Transverse colon (tissue), 4 donors: ENCODE data around the gene DUSP18. TPM values are rescaled to one million over a fixed set of nuclear protein-coding genes. Genes with fewer than 3 reads are reported as not detected.
"Not testable (repeated sequence)": the region's sequence is repeated elsewhere in the genome, so short reads cannot be mapped to it uniquely, and the experiment has no call there.

ENCODE experiments used
- DNase-seq: peaks from one replicate; pipeline ENCODE4 v3.0.0-alpha.2; 2019
- H3K27ac ChIP-seq, 4 donors: fragments of 200-600 bp; sonication (generic); 2 replicates each; pipeline ENCODE4 v1.5.1; 2016 to 2018; ENCODE audit warnings: inconsistent platforms in 4 of 4
- H3K27me3 ChIP-seq: fragments of 200-600 bp; sonication (generic); 2 replicates; pipeline ENCODE4 v1.5.1; 2017; ENCODE audit warnings: inconsistent platforms
- H3K36me3 ChIP-seq, 4 donors: fragments of 200-600 bp; sonication (generic); 2 replicates each; pipeline ENCODE4 v1.5.1; 2017 to 2019; ENCODE audit warnings: inconsistent platforms in 4 of 4
- H3K4me1 ChIP-seq, 4 donors: fragments of 200-600 bp; sonication (generic); 2 replicates each; pipeline ENCODE4 v1.5.1; 2017 to 2020; ENCODE audit warnings: inconsistent platforms in 4 of 4
- H3K4me3 ChIP-seq, 4 donors: fragments of 200-600 bp; sonication (generic); 1 replicate in 1 of 4; 2 replicates in 3 of 4; pipeline versions ENCODE4 v1.5.1 to v1.6.1; 2017 to 2019; ENCODE audit warnings: inconsistent platforms in 4 of 4
- H3K9me3 ChIP-seq, 2 donors: fragments of 200-600 bp; sonication (generic); 2 replicates each; pipeline ENCODE4 v1.5.1; 2017 to 2019; ENCODE audit warnings: inconsistent platforms in 2 of 2
- EP300 ChIP-seq: sonication (generic); formaldehyde crosslinking; IDR thresholded peaks from one replicate; pipeline ENCODE4 v1.6.1; 2017; ENCODE audit warnings: antibody characterized with exemption, low read depth
- POLR2A ChIP-seq: fragments of 450-650 bp; IDR thresholded peaks from one replicate; pipeline ENCODE4 v1.6.1; 2016; ENCODE audit warnings: antibody characterized with exemption, mild to moderate bottlenecking, moderate library complexity
- POLR2AphosphoS5 ChIP-seq, 3 donors: sonication (generic); formaldehyde crosslinking; IDR thresholded peaks; one replicate each; pipeline ENCODE4 v1.6.1; 2016; ENCODE audit warnings: antibody characterized with exemption in 3 of 3
- WGBS, 2 donors: methylation state at CpG; one replicate each; pipeline ENCODE4 v1.1.5; 2018; ENCODE audit warnings: low coverage in 1 of 2; 5-methylcytosine and 5-hydroxymethylcytosine counted together
- in situ Hi-C, 4 donors: fragments of 200-750 bp; cut with MboI; loops; one replicate each; pipeline versions ENCODE4 v1.15.0 to v1.15.1; 2017; ENCODE audit warnings: low sequenced_read_pairs in 3 of 4, low pct_ligation_motif_present in 1 of 4, low pct_unique_long_range_greater_than_20kb in 1 of 4
- intact Hi-C: fragments of 100-400 bp; cut with DNase I; formaldehyde crosslinking; loops from one replicate; pipeline ENCODE4 v1.15.1; 2023; ENCODE audit warnings: low total_unique reads
- total RNA-seq, 4 donors: library from RNA; depleted of rRNA; stranded (reverse); fragments of >200 nt; gene quantifications; one replicate each; pipeline ENCODE4 v1.1.0, GENCODE V29; 2016
- TF ChIP-seq, protein P1 (sequence below), 5 experiments: fragments of 200-600 bp in 3 of 5; fragments of 450-650 bp in 2 of 5; sonication (generic) in 3 of 5; IDR thresholded peaks; 1 replicate in 2 of 5; 2 replicates in 3 of 5; pipeline ENCODE4 v1.5.1; 2016 to 2017; ENCODE audit warnings: antibody characterized with exemption in 5 of 5, inconsistent platforms in 3 of 5, mild to moderate bottlenecking in 2 of 5, moderate library complexity in 1 of 5

The DUSP18 gene
- 10 to 100 TPM; 13.7 to 38.2 (median 29.8) TPM for total RNA-seq

DNA sequence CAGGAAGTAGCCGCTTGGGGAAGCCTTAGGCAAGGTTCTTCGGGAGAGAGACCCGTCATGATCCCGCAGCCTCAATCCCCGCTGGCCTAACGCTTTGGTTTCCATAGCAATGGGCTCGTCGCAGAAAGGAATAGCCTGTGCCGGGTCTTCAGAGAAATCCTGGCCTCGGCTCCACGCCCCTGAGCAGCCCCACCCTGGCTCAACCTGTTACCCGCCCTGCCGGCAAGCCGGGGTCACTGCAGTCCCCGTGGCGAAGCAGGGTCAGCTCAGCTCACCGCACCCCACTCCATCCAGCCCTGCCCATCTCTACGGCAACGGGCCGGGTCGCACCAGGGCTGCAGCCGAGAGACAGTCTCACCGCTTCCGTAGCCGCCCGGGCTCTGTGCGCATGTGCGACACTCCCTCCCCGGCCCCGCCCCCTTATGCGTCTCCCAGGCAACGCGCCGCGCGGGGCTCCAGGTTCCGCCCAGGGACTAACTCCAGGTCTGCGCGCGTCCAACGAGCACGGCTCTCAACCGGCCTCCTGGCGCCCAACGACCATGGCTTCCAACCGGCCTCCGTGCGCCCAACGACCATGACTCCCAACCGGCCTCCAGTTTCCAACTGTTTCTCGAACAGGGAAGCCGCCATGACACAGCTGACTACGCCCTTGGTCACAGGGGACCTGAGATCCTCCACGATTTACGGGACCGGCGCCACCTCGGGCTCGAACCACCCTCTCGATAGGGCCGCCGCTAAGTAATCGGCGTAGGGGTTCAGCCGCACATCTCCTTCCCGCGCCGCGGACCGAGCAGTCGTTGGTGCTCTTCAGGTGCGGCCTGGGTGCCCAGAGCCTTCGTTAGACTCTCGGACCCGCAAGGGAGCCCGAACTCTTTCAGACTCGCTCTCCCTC lies at the start of gene DUSP18:
TSS of gene DUSP18 (minus strand) at position 382 of the 892 bp plus-strand sequence. CDS start 3,872 bp downstream, outside the sequence.
- peak; percentile 98 for DNase-seq
- Histone ChIP-seq H3K27me3 (no peaks in the 10 kb centered on the region), H3K4me3 (peak within 1 kb of the TSS; percentile 49 to 71 (median 54)), H3K36me3 (peaks cover 0 to 3% (median 0%) of the 10 kb centered on the region in 4 donors), H3K4me1 (peaks cover 4 to 36% (median 29%) of the 10 kb centered on the region in 4 donors), H3K9me3 (no peaks in the 10 kb centered on the region), H3K27ac (peak within 1 kb of the TSS; percentile 83 to 92 (median 88))
- TF ChIP-seq, protein P1, sequence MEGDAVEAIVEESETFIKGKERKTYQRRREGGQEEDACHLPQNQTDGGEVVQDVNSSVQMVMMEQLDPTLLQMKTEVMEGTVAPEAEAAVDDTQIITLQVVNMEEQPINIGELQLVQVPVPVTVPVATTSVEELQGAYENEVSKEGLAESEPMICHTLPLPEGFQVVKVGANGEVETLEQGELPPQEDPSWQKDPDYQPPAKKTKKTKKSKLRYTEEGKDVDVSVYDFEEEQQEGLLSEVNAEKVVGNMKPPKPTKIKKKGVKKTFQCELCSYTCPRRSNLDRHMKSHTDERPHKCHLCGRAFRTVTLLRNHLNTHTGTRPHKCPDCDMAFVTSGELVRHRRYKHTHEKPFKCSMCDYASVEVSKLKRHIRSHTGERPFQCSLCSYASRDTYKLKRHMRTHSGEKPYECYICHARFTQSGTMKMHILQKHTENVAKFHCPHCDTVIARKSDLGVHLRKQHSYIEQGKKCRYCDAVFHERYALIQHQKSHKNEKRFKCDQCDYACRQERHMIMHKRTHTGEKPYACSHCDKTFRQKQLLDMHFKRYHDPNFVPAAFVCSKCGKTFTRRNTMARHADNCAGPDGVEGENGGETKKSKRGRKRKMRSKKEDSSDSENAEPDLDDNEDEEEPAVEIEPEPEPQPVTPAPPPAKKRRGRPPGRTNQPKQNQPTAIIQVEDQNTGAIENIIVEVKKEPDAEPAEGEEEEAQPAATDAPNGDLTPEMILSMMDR (IDR thresholded peaks at IDR 0.05) = peak; percentile 48 to 91 (median 56)
- TF ChIP-seq EP300 (no peak), POLR2AphosphoS5 (IDR thresholded peaks at IDR 0.05) (peak; percentile 70 to 83 (median 77)), POLR2A (peak; percentile 75)
- 0% methylated on average over 1 to 53 of the region's 77 CpGs for WGBS, 2 donors
- in situ Hi-C loops = no loop called here
- intact Hi-C loops = no loop called here

DNA sequence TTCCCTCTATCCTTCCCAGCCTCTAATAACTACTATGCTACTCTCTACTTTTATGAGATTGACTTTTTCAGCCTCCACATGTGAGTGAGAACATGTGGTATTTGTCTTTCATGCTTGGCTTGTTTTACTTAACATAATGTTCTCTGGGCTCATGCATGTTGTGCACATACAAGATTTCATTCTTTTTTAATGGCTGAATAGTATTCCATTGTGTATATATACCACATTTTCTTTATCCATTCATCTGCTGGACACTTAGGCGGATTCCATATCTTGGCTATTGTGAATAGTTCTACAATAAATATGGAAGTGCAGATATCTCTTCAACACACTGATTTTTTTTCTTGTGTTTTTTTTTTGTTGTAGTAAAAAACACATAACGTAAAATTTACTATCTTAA lies 46.4 kb upstream of the DUSP18 start:
- Histone ChIP-seq H3K36me3 (no peaks in the 10 kb centered on the region), H3K27ac (no peak overlapping the region), H3K4me1 (no peaks in the 10 kb centered on the region), H3K4me3 (no peak overlapping the region), H3K27me3 (no peaks in the 10 kb centered on the region), H3K9me3 (no peaks in the 10 kb centered on the region)
- in situ Hi-C loops (no loop called here), intact Hi-C loops (no loop called here)
- no peak for DNase-seq
- WGBS, 2 donors = 98 to 100% methylated on average over 2 of the region's 2 CpGs
- TF ChIP-seq, protein P1 (IDR thresholded peaks at IDR 0.05) = no peak
- TF ChIP-seq POLR2AphosphoS5 (IDR thresholded peaks at IDR 0.05) (no peak), POLR2A (no peak), EP300 (no peak)

DNA sequence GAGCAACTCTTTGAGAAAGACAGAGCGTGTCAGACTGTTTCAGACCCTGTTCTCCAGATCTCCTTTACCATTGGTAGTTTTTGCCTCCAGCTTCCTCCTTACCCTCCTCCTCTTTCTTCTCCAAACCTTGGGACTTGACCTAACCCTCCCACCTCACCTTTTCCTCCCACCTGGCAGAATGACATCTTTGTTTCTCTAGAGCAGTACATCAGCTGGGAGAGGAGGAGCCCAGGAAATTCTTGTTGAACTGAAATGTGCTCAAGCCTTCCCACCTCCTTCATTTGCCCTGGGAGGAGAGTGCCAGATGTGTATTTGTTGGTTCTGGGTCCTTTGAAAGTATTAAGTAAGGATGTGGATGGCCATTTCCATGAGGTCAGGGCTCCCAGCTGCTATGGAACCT lies 44.4 kb upstream of the DUSP18 start:
- in situ Hi-C loops = no loop called here
- WGBS, 2 donors = 100% methylated on average over 1 of the region's 1 CpG
- no peaks in the 10 kb centered on the region for H3K27me3 ChIP-seq

DNA sequence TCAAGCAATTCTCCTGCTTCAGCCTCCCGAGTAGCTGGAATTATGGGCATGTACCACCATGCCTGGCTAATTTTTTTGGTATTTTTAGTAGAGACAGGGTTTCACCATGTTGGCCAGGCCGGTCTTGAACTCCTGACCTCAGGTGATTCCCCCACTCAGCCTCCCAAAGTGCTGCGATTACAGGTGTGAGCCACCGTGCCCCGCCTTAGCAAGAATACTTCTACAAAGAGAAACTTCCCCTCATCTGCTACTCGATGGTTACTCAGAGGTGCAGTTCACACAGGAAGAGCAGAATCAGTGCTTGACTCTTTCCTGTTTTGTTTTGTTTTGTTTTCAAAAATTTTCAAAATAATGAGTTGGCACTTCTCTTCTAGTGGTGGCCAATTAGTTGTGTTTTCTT lies 42.3 kb upstream of the DUSP18 start:
- in situ Hi-C loops = not testable (repeated sequence)

More for the DNA sequence above, 44.4 kb upstream of the DUSP18 start:
- TF ChIP-seq, protein P1 (IDR thresholded peaks at IDR 0.05) = no peak
- TF ChIP-seq POLR2AphosphoS5 (IDR thresholded peaks at IDR 0.05) = no peak
- no peak for TF ChIP-seq EP300
- no peak for TF ChIP-seq POLR2A
- Histone ChIP-seq H3K36me3 (no peaks in the 10 kb centered on the region), H3K4me3 (no peak overlapping the region), H3K9me3 (no peaks in the 10 kb centered on the region), H3K4me1 (no peaks in the 10 kb centered on the region), H3K27ac (no peak overlapping the region)
- intact Hi-C loops = no loop called here
- no peak for DNase-seq

More for the DNA sequence above, 42.3 kb upstream of the DUSP18 start:
- intact Hi-C loops, H3K4me3 ChIP-seq, H3K9me3 ChIP-seq, H3K27me3 ChIP-seq, DNase-seq, H3K27ac ChIP-seq, H3K4me1 ChIP-seq, H3K36me3 ChIP-seq: not testable (repeated sequence)
- WGBS, 2 donors = 79 to 86% methylated on average over 5 to 6 of the region's 6 CpGs
